H9 (cell line): ENCODE measurements around the gene SPRED1. TPM values are rescaled to one million over a fixed set of nuclear protein-coding genes. Genes with fewer than 3 reads are reported as not detected.

ENCODE experiments used
- DNase-seq: peaks from one replicate; pipeline ENCODE4 v3.0.0-alpha.2; 2017
- H2AFZ ChIP-seq: one replicate; pipeline ENCODE4 v1.6.1; 2013; ENCODE audit warnings: mild to moderate bottlenecking, low read length, control low read depth, moderate library complexity
- H2AK5ac ChIP-seq: 2 replicates; pipeline ENCODE4 v1.6.1; 2013; ENCODE audit warnings: low read length, control low read depth, mixed read lengths; ENCODE audit not compliant: insufficient read length
- H2BK120ac ChIP-seq: one replicate; pipeline ENCODE4 v1.6.1; 2013; ENCODE audit warnings: low read depth, mild to moderate bottlenecking, low read length, control low read depth, inconsistent platforms; ENCODE audit not compliant: poor library complexity, severe bottlenecking
- H2BK12ac ChIP-seq: 2 replicates; pipeline ENCODE4 v1.6.1; 2013; ENCODE audit warnings: low read length, control low read depth, mixed read lengths, low read depth; ENCODE audit not compliant: insufficient read length
- H2BK15ac ChIP-seq: 2 replicates; pipeline ENCODE4 v1.6.1; 2013; ENCODE audit warnings: low read depth, low read length, control low read depth
- H2BK20ac ChIP-seq: one replicate; pipeline ENCODE4 v1.6.1; 2013; ENCODE audit warnings: low read depth, mild to moderate bottlenecking, low read length, control low read depth, inconsistent platforms; ENCODE audit not compliant: poor library complexity, severe bottlenecking
- H2BK5ac ChIP-seq: 2 replicates; pipeline ENCODE4 v1.6.1; 2013; ENCODE audit warnings: low read length, control low read depth, mixed read lengths; ENCODE audit not compliant: insufficient read length
- H3K14ac ChIP-seq: 2 replicates; pipeline ENCODE4 v1.6.1; 2013; ENCODE audit warnings: low read length, control low read depth; ENCODE audit not compliant: insufficient read depth
- H3K18ac ChIP-seq: 2 replicates; pipeline ENCODE4 v1.6.1; 2013; ENCODE audit warnings: low read depth, mild to moderate bottlenecking, mixed read lengths, low read length, control low read depth; ENCODE audit not compliant: insufficient read length
- H3K23ac ChIP-seq: 2 replicates; pipeline ENCODE4 v1.6.1; 2013; ENCODE audit warnings: low read length, control low read depth, mixed read lengths, low read depth; ENCODE audit not compliant: insufficient read length
- H3K23me2 ChIP-seq: 2 replicates; pipeline ENCODE4 v1.6.1; 2013; ENCODE audit warnings: low read depth, mild to moderate bottlenecking, mixed read lengths, low read length, control low read depth; ENCODE audit not compliant: insufficient read length, poor library complexity, severe bottlenecking
- H3K27ac ChIP-seq: 2 replicates; pipeline ENCODE4 v1.5.1; 2013; ENCODE audit warnings: low read length, control low read depth, mixed read lengths, low read depth; ENCODE audit not compliant: insufficient read length
- H3K27me3 ChIP-seq: 2 replicates; pipeline ENCODE4 v1.6.1; 2013; ENCODE audit warnings: low read length, control low read depth, inconsistent platforms; ENCODE audit not compliant: insufficient read depth
- H3K4ac ChIP-seq: 2 replicates; pipeline ENCODE4 v1.6.1; 2013; ENCODE audit warnings: low read depth, mild to moderate bottlenecking, control low read depth, inconsistent platforms, low read length, moderate library complexity
- H3K4me1 ChIP-seq: 2 replicates; pipeline ENCODE4 v1.6.1; 2013; ENCODE audit warnings: low read length, control low read depth, inconsistent platforms; ENCODE audit not compliant: insufficient read depth
- H3K4me2 ChIP-seq: 2 replicates; pipeline ENCODE4 v1.6.1; 2013; ENCODE audit warnings: low read length, control low read depth, mixed read lengths; ENCODE audit not compliant: insufficient read length, insufficient read depth
- H3K56ac ChIP-seq: 2 replicates; pipeline ENCODE4 v1.6.1; 2013; ENCODE audit warnings: low read depth, mild to moderate bottlenecking, mixed read lengths, low read length, control low read depth; ENCODE audit not compliant: insufficient read length
- H3K79me1 ChIP-seq: 2 replicates; pipeline ENCODE4 v1.6.1; 2013; ENCODE audit warnings: low read depth, mild to moderate bottlenecking, moderate library complexity, low read length, control low read depth, inconsistent platforms; ENCODE audit not compliant: insufficient read depth, poor library complexity, severe bottlenecking
- H3K79me2 ChIP-seq: 2 replicates; pipeline ENCODE4 v1.6.1; 2013; ENCODE audit warnings: low read length, control low read depth, inconsistent platforms; ENCODE audit not compliant: insufficient read depth
- H3K9ac ChIP-seq: 2 replicates; pipeline ENCODE4 v1.6.1; 2013; ENCODE audit warnings: low read length, control low read depth, mixed read lengths; ENCODE audit not compliant: insufficient read length; ENCODE audit errors: extremely low read depth
- H3K9me3 ChIP-seq: one replicate; pipeline ENCODE4 v1.6.1; 2013; ENCODE audit warnings: low read depth, low read length, inconsistent platforms; ENCODE audit not compliant: control insufficient read depth
- H3T11ph ChIP-seq: one replicate; pipeline ENCODE4 v1.6.1; 2013; ENCODE audit warnings: mild to moderate bottlenecking, low read length, control low read depth, inconsistent platforms
- H4K20me1 ChIP-seq: one replicate; pipeline ENCODE4 v1.6.1; 2013; ENCODE audit not compliant: control insufficient read depth, insufficient read length, insufficient read depth
- H4K5ac ChIP-seq: 2 replicates; pipeline ENCODE4 v1.6.1; 2013; ENCODE audit warnings: low read depth, mild to moderate bottlenecking, mixed read lengths, low read length, control low read depth; ENCODE audit not compliant: insufficient read length
- H4K8ac ChIP-seq: replicated peaks from 2 replicates; pipeline ENCODE4 v1.6.1; 2013; ENCODE audit warnings: low read length, control low read depth, mixed read lengths, low read depth; ENCODE audit not compliant: insufficient read length
- H4K91ac ChIP-seq: 2 replicates; pipeline ENCODE4 v1.6.1; 2013; ENCODE audit warnings: low read depth, mild to moderate bottlenecking, moderate library complexity, mixed read lengths, low read length, control low read depth; ENCODE audit not compliant: insufficient read length
- H3K27ac Mint-ChIP-seq, 3 experiments: 2 replicates in 2 of 3; 3 replicates in 1 of 3; pipeline ENCODE4 v1.8.0; 2020 to 2021; ENCODE audit warnings: mixed read lengths in 3 of 3, mild to moderate bottlenecking in 1 of 3, moderate library complexity in 1 of 3
- H3K27me3 Mint-ChIP-seq: 2 replicates; pipeline ENCODE4 v1.8.0; 2021; ENCODE audit warnings: low read depth, mild to moderate bottlenecking, moderate library complexity, mixed read lengths
- H3K36me3 Mint-ChIP-seq, 3 experiments: 2 replicates in 2 of 3; 3 replicates in 1 of 3; pipeline ENCODE4 v1.8.0; 2020 to 2021; ENCODE audit warnings: low read depth in 3 of 3, mixed read lengths in 3 of 3; ENCODE audit not compliant: insufficient read depth in 1 of 3
- H3K4me1 Mint-ChIP-seq, 2 experiments: 2 replicates each; pipeline ENCODE4 v1.8.0; 2020; ENCODE audit warnings: mixed read lengths in 2 of 2
- H3K4me3 Mint-ChIP-seq, 2 experiments: 2 replicates in 1 of 2; 3 replicates in 1 of 2; pipeline ENCODE4 v1.8.0; 2020 to 2021; ENCODE audit warnings: mild to moderate bottlenecking in 2 of 2, mixed read lengths in 2 of 2, moderate library complexity in 1 of 2
- H3K9me3 Mint-ChIP-seq, 2 experiments: 2 replicates in 1 of 2; 3 replicates in 1 of 2; pipeline ENCODE4 v1.8.0; 2020; ENCODE audit warnings: mild to moderate bottlenecking in 2 of 2, mixed read lengths in 2 of 2, moderate library complexity in 1 of 2
- CTCF ChIP-seq: fragments of 200-600 bp; sonication (generic); conservative IDR thresholded peaks from 3 replicates; pipeline ENCODE4 v1.8.0; 2021; ENCODE audit warnings: antibody characterized with exemption, mild to moderate bottlenecking
- WGBS: extraction: QIAGEN DNeasy Blood & Tissue Kit; methylation state at CpG from one replicate; pipeline ENCODE4 v1.1.7; 2013; ENCODE audit warnings: missing lambda C conversion rate, low lambda C conversion rate, mixed read lengths; ENCODE audit not compliant: insufficient read length; ENCODE audit errors: extremely low coverage; 5-methylcytosine and 5-hydroxymethylcytosine counted together
- total RNA-seq: library from RNA; stranded (reverse); gene quantifications from 2 replicates; pipeline ENCODE4 v1.2.1, GENCODE V29; 2021

Gene SPRED1
- total RNA-seq, 1 experiment from 2014 or later: 41.0 TPM

DNA sequence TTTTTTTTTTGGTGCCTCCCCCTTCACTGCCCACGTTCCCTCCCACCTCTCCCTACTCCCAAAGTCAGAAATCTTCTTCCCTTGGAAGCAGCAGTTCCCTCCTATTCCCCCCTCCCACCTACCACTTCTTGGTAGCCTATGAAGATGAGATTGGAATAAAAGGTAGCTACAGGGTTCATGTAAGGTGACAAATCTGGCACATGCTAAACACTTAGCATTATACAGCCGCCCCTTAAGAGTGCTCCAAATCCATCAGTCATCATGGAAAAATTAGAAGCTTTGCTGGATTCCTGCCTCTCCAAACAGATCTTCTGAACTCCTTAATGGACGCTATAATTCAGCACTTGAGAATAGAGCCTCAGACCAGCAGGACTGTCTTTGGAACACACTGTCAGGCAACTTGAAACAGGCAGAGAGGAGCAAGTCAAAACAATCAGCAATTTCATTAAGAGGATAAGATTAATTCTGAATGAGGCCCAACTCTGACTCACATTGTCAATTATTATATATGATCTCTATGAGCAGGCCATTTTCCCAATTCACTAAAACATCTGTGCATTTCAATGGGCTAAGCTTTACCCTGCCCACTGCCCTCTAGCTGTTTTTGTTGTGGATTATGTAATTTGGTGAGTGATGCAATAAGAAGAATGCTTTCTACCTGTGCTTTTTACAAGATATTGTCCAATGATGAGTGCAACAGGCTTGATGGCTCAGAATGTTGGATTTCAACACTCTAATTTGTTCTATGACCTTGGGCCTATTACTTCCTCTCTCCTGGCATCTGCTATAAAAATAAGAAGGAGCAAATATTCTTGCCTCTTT lies 34.6 kb upstream of the SPRED1 start:
- H3K18ac ChIP-seq: no peak overlapping the region
- Mint-ChIP-seq H3K27ac (no peak overlapping the region; a peak in 1 of 7 replicates), H3K9me3 (no peaks in the 10 kb centered on the region), H3K27me3 (no peaks in the 10 kb centered on the region; the same call in 1 of the 2 replicates), H3K4me1 (peaks cover 22 to 23% of the 10 kb centered on the region in 2 experiments), H3K36me3 (no peaks in the 10 kb centered on the region), H3K4me3 (no peak overlapping the region)
- no peak overlapping the region for H3K23ac ChIP-seq
- H3K79me1 ChIP-seq: no peaks in the 10 kb centered on the region
- H4K91ac ChIP-seq: no peak overlapping the region
- H3K23me2 ChIP-seq: no peaks in the 10 kb centered on the region
- TF ChIP-seq CTCF: no peak
- no peak overlapping the region for H2AK5ac ChIP-seq
- no peak overlapping the region for H3K14ac ChIP-seq
- no peak overlapping the region for H4K5ac ChIP-seq
- no peak overlapping the region for H3K9ac ChIP-seq
- no peak overlapping the region for H3K56ac ChIP-seq
- H3K27ac ChIP-seq: no peak overlapping the region
- WGBS: no CpG with 5 or more reads among the region's 3 CpGs
- no peak overlapping the region for H2BK15ac ChIP-seq
- DNase-seq: no peak
- H3T11ph ChIP-seq: no peak overlapping the region
- no peak overlapping the region for H2AFZ ChIP-seq
- H3K4ac ChIP-seq: no peak overlapping the region
- no peak overlapping the region for H2BK20ac ChIP-seq
- H3K4me1 ChIP-seq: no peaks in the 10 kb centered on the region
- no peaks in the 10 kb centered on the region for H3K9me3 ChIP-seq
- H4K20me1 ChIP-seq: no peaks in the 10 kb centered on the region
- H3K27me3 ChIP-seq: no peaks in the 10 kb centered on the region
- H3K79me2 ChIP-seq: no peaks in the 10 kb centered on the region
- H3K4me2 ChIP-seq: no peak overlapping the region
- H2BK12ac ChIP-seq: no peak overlapping the region
- H2BK120ac ChIP-seq: no peak overlapping the region
- H4K8ac ChIP-seq: no peak overlapping the region
- H2BK5ac ChIP-seq: no peak overlapping the region
